SK-N-SH (cell line): ENCODE measurements around the gene MBP. TPM values are rescaled to one million over a fixed set of nuclear protein-coding genes. Genes with fewer than 3 reads are reported as not detected.

Experiments used
- CTCF ChIA-PET: fragments of 300-600, 350-600 bp; formaldehyde crosslinking; extraction: SDS; loops from one replicate; lab custom pipeline; 2021; lab: Yijun Ruan, JAX
- POLR2A ChIA-PET: fragments of 350-600 bp; sonication (Branson Sonifier 250); formaldehyde crosslinking; extraction: SDS; loops from one replicate; lab custom pipeline; 2020; ENCODE audit warnings: antibody characterized with exemption, inconsistent platforms; lab: Yijun Ruan, JAX
- DNase-seq: peaks from one replicate; pipeline ENCODE4 v3.0.0; 2012
- H2AFZ ChIP-seq: fragments of 200-600 bp; sonication (generic); 2 replicates; pipeline ENCODE4 v1.8.1; 2016; ENCODE audit warnings: antibody characterized with exemption, mild to moderate bottlenecking, low read depth
- H3F3A ChIP-seq: fragments of 200-600 bp; sonication (generic); replicated peaks from 2 replicates; pipeline ENCODE3; 2016; ENCODE audit warnings: antibody characterized with exemption, mild to moderate bottlenecking; ENCODE audit not compliant: insufficient read depth
- H3K27ac ChIP-seq, 2 experiments: fragments of 200-500 bp in 1 of 2; fragments of 200-600 bp in 1 of 2; sonication (Bioruptor generic) in 1 of 2; sonication (generic), shearing (Covaris generic) in 1 of 2; 2 replicates each; pipeline versions ENCODE4 v1.5.1 to v1.6.1; 2014 to 2016; ENCODE audit warnings: low read depth in 2 of 2, inconsistent platforms in 1 of 2, low read length in 1 of 2, mild to moderate bottlenecking in 1 of 2, mixed read lengths in 1 of 2
- H3K27me3 ChIP-seq: fragments of 200-600 bp; sonication (generic), shearing (Covaris generic); 2 replicates; pipeline ENCODE4 v1.6.1; 2016; ENCODE audit warnings: mixed run types; ENCODE audit not compliant: insufficient read depth
- H3K36me3 ChIP-seq, 2 experiments: fragments of 200-500 bp in 1 of 2; fragments of 200-600 bp in 1 of 2; sonication (Bioruptor generic) in 1 of 2; sonication (generic) in 1 of 2; replicated peaks in 1 of 2; 2 replicates each; pipeline versions ENCODE3 to v1.5.1; 2014 to 2016; ENCODE audit warnings: low read length in 1 of 2, mild to moderate bottlenecking in 1 of 2; ENCODE audit not compliant: insufficient read depth in 2 of 2, control insufficient read depth in 1 of 2
- H3K4me1 ChIP-seq, 2 experiments: fragments of 200-500 bp in 1 of 2; fragments of 200-600 bp in 1 of 2; sonication (Bioruptor generic) in 1 of 2; sonication (generic), shearing (Covaris generic) in 1 of 2; 2 replicates each; pipeline versions ENCODE4 v1.5.1 to v1.6.1; 2014 to 2016; ENCODE audit warnings: low read depth in 1 of 2, low read length in 1 of 2, mixed run types in 1 of 2; ENCODE audit not compliant: insufficient read depth in 2 of 2, control insufficient read depth in 1 of 2
- H3K4me2 ChIP-seq: fragments of 200-600 bp; sonication (generic), shearing (Covaris generic); 2 replicates; pipeline ENCODE4 v1.6.1; 2017; ENCODE audit warnings: mixed run types
- H3K4me3 ChIP-seq, 2 experiments: fragments of 200-500 bp in 1 of 2; fragments of 200-600 bp in 1 of 2; sonication (Bioruptor generic) in 1 of 2; sonication (generic), shearing (Covaris generic) in 1 of 2; 2 replicates each; pipeline versions ENCODE4 v1.5.1 to v1.8.1; 2014 to 2016; ENCODE audit warnings: low read depth in 2 of 2, inconsistent platforms in 1 of 2, low read length in 1 of 2, mild to moderate bottlenecking in 1 of 2, mixed read lengths in 1 of 2, moderate library complexity in 1 of 2
- H3K79me2 ChIP-seq: fragments of 200-600 bp; sonication (generic); 2 replicates; pipeline ENCODE4 v1.8.1; 2017; ENCODE audit warnings: mild to moderate bottlenecking; ENCODE audit not compliant: insufficient read depth
- H3K9ac ChIP-seq: fragments of 200-600 bp; sonication (generic); 2 replicates; pipeline ENCODE4 v1.6.1; 2017; ENCODE audit warnings: mixed run types
- H3K9me2 ChIP-seq: fragments of 200-600 bp; sonication (generic); 2 replicates; pipeline ENCODE4 v1.6.1; 2017; ENCODE audit warnings: mixed run types
- H3K9me3 ChIP-seq: fragments of 200-600 bp; sonication (generic); 2 replicates; pipeline ENCODE4 v1.6.1; 2017; ENCODE audit warnings: mixed run types, mild to moderate bottlenecking, moderate library complexity
- H4K20me1 ChIP-seq: fragments of 200-600 bp; sonication (generic); 2 replicates; pipeline ENCODE4 v1.6.1; 2017; ENCODE audit warnings: mild to moderate bottlenecking, mixed run types; ENCODE audit not compliant: insufficient read depth
- CHD2 ChIP-seq: fragments of 150-350 bp; IDR thresholded peaks from 2 replicates; pipeline ENCODE4 v1.6.1; 2018; ENCODE audit warnings: low read length; ENCODE audit not compliant: partially characterized antibody
- ELF1 ChIP-seq: IDR thresholded peaks from 2 replicates; pipeline ENCODE4 v1.4.0; 2012
- EP300 ChIP-seq, 2 experiments: IDR thresholded peaks; 2 replicates each; pipeline versions ENCODE4 v1.4.0 to v1.6.1; 2012; ENCODE audit warnings: borderline replicate concordance in 1 of 2, low read depth in 1 of 2, low read length in 1 of 2
- EZH2phosphoT487 ChIP-seq: fragments of 200-600 bp; sonication (generic); IDR thresholded peaks from 2 replicates; pipeline ENCODE4 v1.6.1; 2017; ENCODE audit warnings: low read depth, mixed run types, mild to moderate bottlenecking, antibody characterized with exemption, moderate library complexity, borderline replicate concordance
- FOSL2 ChIP-seq: IDR thresholded peaks from 2 replicates; pipeline ENCODE4 v1.4.0; 2012; ENCODE audit warnings: low read depth, mild to moderate bottlenecking, moderate library complexity, borderline replicate concordance
- FOXJ3 ChIP-seq: sonication (generic); formaldehyde crosslinking; IDR thresholded peaks from 2 replicates; pipeline ENCODE4 v1.5.1; 2020; ENCODE audit warnings: mild to moderate bottlenecking, missing genetic modification reagents
- FOXM1 ChIP-seq: IDR thresholded peaks from 2 replicates; pipeline ENCODE4 v1.4.0; 2012; ENCODE audit warnings: low read depth, mild to moderate bottlenecking
- GABPA ChIP-seq: IDR thresholded peaks from 2 replicates; pipeline ENCODE4 v1.4.0; 2012; ENCODE audit warnings: low read depth, mild to moderate bottlenecking
- JUND ChIP-seq: IDR thresholded peaks from 2 replicates; pipeline ENCODE4 v1.4.0; 2012
- MAX ChIP-seq: IDR thresholded peaks from 2 replicates; pipeline ENCODE4 v1.4.0; 2012; ENCODE audit warnings: low read depth
- NRF1 ChIP-seq: IDR thresholded peaks from 2 replicates; pipeline ENCODE4 v1.6.1; 2012; ENCODE audit warnings: low read depth, mild to moderate bottlenecking, low read length
- RAD21 ChIP-seq: IDR thresholded peaks from 2 replicates; pipeline ENCODE4 v1.6.1; 2012; ENCODE audit warnings: mild to moderate bottlenecking, low read length
- RCOR1 ChIP-seq: fragments of 150-350 bp; IDR thresholded peaks from 2 replicates; pipeline ENCODE4 v1.6.1; 2017; ENCODE audit warnings: antibody characterized with exemption, low read length
- RFX5 ChIP-seq: IDR thresholded peaks from 2 replicates; pipeline ENCODE4 v1.6.1; 2012; ENCODE audit warnings: mild to moderate bottlenecking, improper control_type of control experiment, low read length
- SIN3A ChIP-seq: IDR thresholded peaks from 2 replicates; pipeline ENCODE4 v1.6.1; 2012; ENCODE audit warnings: low read depth, mild to moderate bottlenecking, low read length, moderate library complexity, borderline replicate concordance
- TAF1 ChIP-seq: IDR thresholded peaks from 2 replicates; pipeline ENCODE4 v1.6.1; 2012; ENCODE audit warnings: low read depth, mild to moderate bottlenecking, low read length, moderate library complexity, borderline replicate concordance
- TCF12 ChIP-seq: IDR thresholded peaks from 2 replicates; pipeline ENCODE4 v1.4.0; 2012
- TEAD4 ChIP-seq: IDR thresholded peaks from 2 replicates; pipeline ENCODE4 v1.4.0; 2012; ENCODE audit warnings: mild to moderate bottlenecking, borderline replicate concordance; ENCODE audit not compliant: insufficient read depth
- YY1 ChIP-seq: IDR thresholded peaks from 2 replicates; pipeline ENCODE4 v1.4.0; 2012; ENCODE audit warnings: low read depth, mild to moderate bottlenecking
- WGBS: methylation state at CpG from one replicate; pipeline ENCODE4 v1.1.6; 2017; ENCODE audit warnings: low lambda C conversion rate; 5-methylcytosine and 5-hydroxymethylcytosine counted together
- polyA plus RNA-seq, 3 experiments: library from polyadenylated mRNA; depleted of rRNA; stranded (reverse); fragments of >200 nt; gene quantifications; 2 replicates each; pipeline ENCODE4 v1.2.3, GENCODE V29; 2012
- TF ChIP-seq, protein P1 (sequence below): IDR thresholded peaks from 2 replicates; pipeline ENCODE4 v1.4.0; 2012; ENCODE audit warnings: low read depth, borderline replicate concordance
- TF ChIP-seq, protein P2 (sequence below): IDR thresholded peaks from 2 replicates; pipeline ENCODE4 v1.6.1; 2012; ENCODE audit warnings: mild to moderate bottlenecking, low read depth, low read length, moderate library complexity

Gene MBP
- polyA plus RNA-seq, 1 of the 3 experiments (the other 2 are of a cell fraction): 1.6 TPM

- H3K79me2 ChIP-seq: no peaks in the 10 kb centered on the region
- no peak for DNase-seq
- H4K20me1 ChIP-seq: no peaks in the 10 kb centered on the region
- H2AFZ ChIP-seq: peak overlapping the region; percentile 89
- ChIA-PET CTCF (no interaction called here), POLR2A (no interaction called here)
- no peak for TF ChIP-seq RFX5
- TF ChIP-seq CHD2: no peak
- no peak for TF ChIP-seq FOSL2
- no peak for TF ChIP-seq EZH2phosphoT487
- no peak for TF ChIP-seq MAX
- no peak for TF ChIP-seq TEAD4
- TF ChIP-seq RAD21: no peak
- TF ChIP-seq EP300 (IDR thresholded peaks at IDR 0.05; ENCODE audit: borderline replicate concordance in 1 of 2, low read depth in 1 of 2, low read length in 1 of 2): no peak
- no peak for TF ChIP-seq TCF12
- TF ChIP-seq TAF1: no peak
- no peak for TF ChIP-seq YY1
- TF ChIP-seq, protein P1, sequence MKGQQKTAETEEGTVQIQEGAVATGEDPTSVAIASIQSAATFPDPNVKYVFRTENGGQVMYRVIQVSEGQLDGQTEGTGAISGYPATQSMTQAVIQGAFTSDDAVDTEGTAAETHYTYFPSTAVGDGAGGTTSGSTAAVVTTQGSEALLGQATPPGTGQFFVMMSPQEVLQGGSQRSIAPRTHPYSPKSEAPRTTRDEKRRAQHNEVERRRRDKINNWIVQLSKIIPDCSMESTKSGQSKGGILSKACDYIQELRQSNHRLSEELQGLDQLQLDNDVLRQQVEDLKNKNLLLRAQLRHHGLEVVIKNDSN: no peak
- TF ChIP-seq RCOR1: no peak
- no peak for TF ChIP-seq FOXJ3
- no peak for TF ChIP-seq GABPA
- H3K36me3 ChIP-seq: no peaks in the 10 kb centered on the region
- H3F3A ChIP-seq: peaks cover 34% of the 10 kb centered on the region
- H3K27me3 ChIP-seq: no peaks in the 10 kb centered on the region
- H3K9me3 ChIP-seq: no peaks in the 10 kb centered on the region
- peak overlapping the region; percentile 90 to 94 for H3K27ac ChIP-seq
- no peaks in the 10 kb centered on the region for H3K9me2 ChIP-seq
- 76% methylated on average over 7 of the region's 8 CpGs for WGBS
- peak overlapping the region; percentile 73 for H3K4me2 ChIP-seq
- peak overlapping the region; percentile 69 for H3K9ac ChIP-seq
- H3K4me1 ChIP-seq: peaks cover 39 to 43% of the 10 kb centered on the region in 2 experiments
- 0 out of 4 replicates have a peak overlapping the region, but pooled peaks of 1 of the 2 experiments have one; percentile 44 for H3K4me3 ChIP-seq
Observed at GRCh38 chr18:77100751-77101355, 31.7 kb downstream of the MBP start.

DNA sequence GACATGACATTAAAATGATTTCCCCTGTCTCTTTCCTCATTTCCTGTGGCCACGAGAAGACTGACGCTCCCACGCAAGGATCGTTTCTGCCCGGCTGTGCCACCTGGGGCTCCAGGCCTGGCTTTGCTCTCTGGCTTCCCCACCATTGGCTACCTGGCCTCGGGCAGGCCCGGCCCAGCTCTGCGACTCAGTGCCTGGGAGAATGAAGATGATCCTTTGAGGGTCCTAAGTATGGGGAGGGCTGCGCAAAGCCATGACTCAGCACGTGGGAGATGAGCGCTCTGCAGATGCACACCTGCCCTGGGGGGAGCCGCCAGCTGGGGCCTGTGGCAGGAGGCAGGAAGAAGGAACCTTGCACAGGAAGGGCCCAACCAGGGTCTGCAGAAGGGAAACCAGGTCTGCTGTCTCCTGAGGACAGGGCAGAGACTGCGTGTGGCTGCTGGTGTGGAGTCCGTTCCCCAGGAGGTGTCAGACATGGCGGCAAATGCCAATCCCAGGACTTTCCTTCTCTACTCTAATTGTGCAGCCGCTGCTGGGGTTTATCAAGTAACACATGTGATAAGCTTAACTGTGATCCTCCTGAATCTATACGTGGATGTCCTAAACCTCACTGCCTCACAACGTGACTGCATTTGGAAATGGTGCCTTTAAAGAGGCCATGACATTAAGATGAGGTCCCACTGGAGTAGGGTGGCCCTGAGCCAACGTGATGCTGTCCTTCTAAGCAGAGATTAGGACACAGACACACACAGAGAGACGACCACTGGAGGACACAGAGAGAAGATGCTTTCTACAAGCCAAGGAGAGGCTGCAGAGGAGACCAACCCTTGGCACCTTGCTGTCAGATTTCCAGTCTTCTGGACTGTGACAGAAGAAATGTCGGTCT, 32.9 kb downstream of the MBP start:
- H2AFZ ChIP-seq: no peak overlapping the region
- no peak for DNase-seq
- H3K9ac ChIP-seq: no peak overlapping the region
- H3K4me2 ChIP-seq: no peak overlapping the region
- no peaks in the 10 kb centered on the region for H3K27me3 ChIP-seq
- H3F3A ChIP-seq: peaks cover 34% of the 10 kb centered on the region
- no peaks in the 10 kb centered on the region for H4K20me1 ChIP-seq
- H3K79me2 ChIP-seq: no peaks in the 10 kb centered on the region
- no peaks in the 10 kb centered on the region for H3K36me3 ChIP-seq
- WGBS: 96% methylated on average over 20 of the region's 21 CpGs
- H3K9me3 ChIP-seq: no peaks in the 10 kb centered on the region
- no peaks in the 10 kb centered on the region for H3K9me2 ChIP-seq
- peaks cover 39 to 48% of the 10 kb centered on the region in 2 experiments for H3K4me1 ChIP-seq
- POLR2A ChIA-PET: no interaction called here
- H3K27ac ChIP-seq: no peak overlapping the region
- H3K4me3 ChIP-seq: no peak overlapping the region
- CTCF ChIA-PET: no interaction called here
- TF ChIP-seq JUND: no peak
- TF ChIP-seq, protein P2, sequence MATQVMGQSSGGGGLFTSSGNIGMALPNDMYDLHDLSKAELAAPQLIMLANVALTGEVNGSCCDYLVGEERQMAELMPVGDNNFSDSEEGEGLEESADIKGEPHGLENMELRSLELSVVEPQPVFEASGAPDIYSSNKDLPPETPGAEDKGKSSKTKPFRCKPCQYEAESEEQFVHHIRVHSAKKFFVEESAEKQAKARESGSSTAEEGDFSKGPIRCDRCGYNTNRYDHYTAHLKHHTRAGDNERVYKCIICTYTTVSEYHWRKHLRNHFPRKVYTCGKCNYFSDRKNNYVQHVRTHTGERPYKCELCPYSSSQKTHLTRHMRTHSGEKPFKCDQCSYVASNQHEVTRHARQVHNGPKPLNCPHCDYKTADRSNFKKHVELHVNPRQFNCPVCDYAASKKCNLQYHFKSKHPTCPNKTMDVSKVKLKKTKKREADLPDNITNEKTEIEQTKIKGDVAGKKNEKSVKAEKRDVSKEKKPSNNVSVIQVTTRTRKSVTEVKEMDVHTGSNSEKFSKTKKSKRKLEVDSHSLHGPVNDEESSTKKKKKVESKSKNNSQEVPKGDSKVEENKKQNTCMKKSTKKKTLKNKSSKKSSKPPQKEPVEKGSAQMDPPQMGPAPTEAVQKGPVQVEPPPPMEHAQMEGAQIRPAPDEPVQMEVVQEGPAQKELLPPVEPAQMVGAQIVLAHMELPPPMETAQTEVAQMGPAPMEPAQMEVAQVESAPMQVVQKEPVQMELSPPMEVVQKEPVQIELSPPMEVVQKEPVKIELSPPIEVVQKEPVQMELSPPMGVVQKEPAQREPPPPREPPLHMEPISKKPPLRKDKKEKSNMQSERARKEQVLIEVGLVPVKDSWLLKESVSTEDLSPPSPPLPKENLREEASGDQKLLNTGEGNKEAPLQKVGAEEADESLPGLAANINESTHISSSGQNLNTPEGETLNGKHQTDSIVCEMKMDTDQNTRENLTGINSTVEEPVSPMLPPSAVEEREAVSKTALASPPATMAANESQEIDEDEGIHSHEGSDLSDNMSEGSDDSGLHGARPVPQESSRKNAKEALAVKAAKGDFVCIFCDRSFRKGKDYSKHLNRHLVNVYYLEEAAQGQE: no peak
- TF ChIP-seq EP300 (IDR thresholded peaks at IDR 0.05; ENCODE audit: borderline replicate concordance in 1 of 2, low read depth in 1 of 2, low read length in 1 of 2): no peak
- TF ChIP-seq FOXM1: no peak
- TF ChIP-seq CHD2: no peak
- no peak for TF ChIP-seq FOSL2
- TF ChIP-seq RAD21: no peak
- no peak for TF ChIP-seq EZH2phosphoT487
- TF ChIP-seq SIN3A: no peak
- TF ChIP-seq, protein P1: no peak
- TF ChIP-seq NRF1: no peak
- TF ChIP-seq RFX5: no peak
- TF ChIP-seq ELF1: no peak
